ENCODE measurements around the gene PRR35. TPM values are rescaled to one million over a fixed set of nuclear protein-coding genes. Genes with fewer than 3 reads are reported as not detected.

The PRR35 gene
- polyA plus RNA-seq (ENCODE audit: insufficient read length in 4 of 4) = 10 to 100 TPM in 3 of 4 donors, 1 to 10 TPM in 1; 8.2 to 20.3 (median 16.6) TPM

DNA sequence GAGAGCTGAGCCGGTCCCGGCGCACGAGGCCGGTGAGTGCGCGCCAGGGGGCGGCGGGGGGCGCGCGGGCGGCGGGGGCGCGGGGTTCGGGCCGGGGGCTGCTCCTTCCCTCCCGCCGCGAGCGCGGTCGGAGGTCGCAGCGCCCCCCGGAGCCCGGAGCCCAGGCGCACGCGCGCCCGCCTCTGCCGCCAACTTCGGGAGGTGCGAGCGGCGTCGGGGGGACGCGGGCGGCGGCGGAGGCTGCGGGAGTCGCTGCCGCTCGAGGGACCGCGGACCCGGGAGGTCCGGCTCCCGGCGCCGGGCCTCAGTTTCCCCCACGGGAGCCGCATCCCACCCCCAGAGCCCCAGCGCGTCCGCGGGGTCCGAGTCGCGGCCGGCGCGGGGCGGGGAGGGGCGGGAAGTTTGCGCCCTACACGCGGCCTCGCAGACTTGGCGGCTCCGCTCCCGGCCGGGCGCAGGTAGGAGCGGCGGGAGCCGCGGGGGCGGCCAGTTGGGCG, at the start of gene PRR35:
PRR35 (plus strand) TSS at position 191 of the 497 bp plus-strand sequence. CDS start 2,901 bp downstream, outside the sequence.
- no peak for DNase-seq (ENCODE audit: low read depth in 4 of 4, low spot score in 2 of 4)

DNA sequence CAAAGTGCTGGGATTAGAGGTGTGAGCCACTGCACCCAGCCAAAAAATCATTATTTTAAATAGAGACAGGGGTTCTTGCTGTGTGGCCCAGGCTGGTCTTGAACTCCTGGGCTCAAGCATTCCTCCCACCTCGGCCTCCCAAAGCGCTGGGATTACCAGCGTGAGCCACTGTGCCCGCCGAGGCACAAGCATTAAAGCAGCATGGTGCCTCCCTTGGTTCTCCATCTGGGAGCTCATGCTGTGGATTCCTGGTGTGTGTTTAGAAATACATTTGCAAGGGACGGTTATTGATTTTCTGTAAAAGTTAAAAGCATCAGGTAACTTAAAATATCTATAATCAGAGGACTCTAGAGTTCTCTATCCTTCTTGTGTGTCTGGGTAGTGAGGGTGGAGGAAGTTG, 47.4 kb upstream of the PRR35 start:
- DNase-seq (ENCODE audit: low read depth in 4 of 4, low spot score in 2 of 4) = no peak

DNA sequence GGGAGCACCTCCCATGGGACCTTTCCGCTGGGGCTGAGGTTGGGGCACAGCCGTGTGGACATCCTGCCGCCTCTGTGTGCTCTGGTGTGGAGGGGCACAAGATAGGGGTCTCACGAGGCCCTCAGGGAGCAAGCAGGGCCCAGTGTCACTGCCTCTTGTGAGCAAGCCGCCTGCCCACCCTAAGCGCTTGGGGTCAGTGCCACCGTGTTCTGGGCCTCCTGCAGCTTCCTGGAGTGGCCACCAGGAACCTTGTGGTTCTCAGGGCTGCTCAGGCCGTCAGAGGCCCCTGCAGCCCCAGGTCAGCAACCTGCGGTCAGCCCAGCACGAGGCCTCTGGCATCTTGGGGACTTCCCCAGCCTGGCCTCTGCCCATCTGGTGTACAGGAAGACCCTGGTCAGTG, 46.2 kb upstream of the PRR35 start:
- no peak for DNase-seq (ENCODE audit: low read depth in 4 of 4, low spot score in 2 of 4)

GRCh38 chr16:515175-515938, 44.8 kb upstream of the PRR35 start:
- DNase-seq (ENCODE audit: low read depth in 4 of 4, low spot score in 2 of 4) = no peak

GRCh38 chr16:515939-516226, 44.3 kb upstream of the PRR35 start:
- no peak for DNase-seq (ENCODE audit: low read depth in 4 of 4, low spot score in 2 of 4)

DNA sequence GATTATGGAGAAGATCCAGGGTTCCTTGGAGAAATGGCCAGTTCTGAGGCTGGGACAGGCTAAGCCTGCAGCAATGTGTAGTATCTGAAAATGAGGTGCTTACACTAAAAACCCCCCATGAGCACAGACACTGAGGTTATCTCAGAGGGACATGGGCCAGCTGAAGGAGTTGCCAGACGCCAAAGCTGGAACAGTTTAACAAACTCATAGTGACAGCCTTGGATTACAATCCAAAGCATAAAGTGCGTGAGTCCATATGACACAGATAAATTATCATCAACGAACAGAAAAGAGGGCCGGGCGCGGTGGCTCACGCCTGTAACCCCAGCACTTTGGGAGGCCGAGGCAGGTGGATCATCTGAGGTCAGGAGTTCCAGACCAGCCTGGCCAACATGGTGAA, 43.9 kb upstream of the PRR35 start:
- DNase-seq (ENCODE audit: low read depth in 4 of 4, low spot score in 2 of 4) = no peak

GRCh38 chr16:518858-519257, 41.3 kb upstream of the PRR35 start:
- DNase-seq (ENCODE audit: low read depth in 4 of 4, low spot score in 2 of 4) = no peak

DNA sequence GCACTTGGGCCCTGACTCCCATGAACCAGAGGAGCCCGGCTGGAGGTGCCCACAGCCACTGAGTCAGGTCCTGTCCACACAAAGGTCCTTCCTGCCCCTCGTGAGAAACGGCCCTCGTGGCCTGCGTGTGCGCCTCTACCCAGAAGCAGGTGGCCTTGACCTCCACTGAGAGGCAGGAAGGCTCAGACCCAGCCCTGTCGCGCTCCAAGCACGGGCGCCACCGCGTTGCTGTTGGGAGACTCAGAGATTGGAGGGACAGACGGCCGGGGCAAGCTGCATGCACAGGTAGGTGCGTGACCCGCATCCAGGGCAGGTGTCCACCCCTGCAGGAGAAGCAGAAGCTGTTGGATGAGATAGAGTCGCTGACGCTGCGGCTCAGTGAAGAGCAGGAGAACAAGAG, 40.8 kb upstream of the PRR35 start:
- no peak for DNase-seq (ENCODE audit: low read depth in 4 of 4, low spot score in 2 of 4)

GRCh38 chr16:519841-520687, 40.1 kb upstream of the PRR35 start:
- no peak for DNase-seq (ENCODE audit: low read depth in 4 of 4, low spot score in 2 of 4)

GRCh38 chr16:520847-521246, 39.3 kb upstream of the PRR35 start:
- DNase-seq (ENCODE audit: low read depth in 4 of 4, low spot score in 2 of 4) = no peak

DNA sequence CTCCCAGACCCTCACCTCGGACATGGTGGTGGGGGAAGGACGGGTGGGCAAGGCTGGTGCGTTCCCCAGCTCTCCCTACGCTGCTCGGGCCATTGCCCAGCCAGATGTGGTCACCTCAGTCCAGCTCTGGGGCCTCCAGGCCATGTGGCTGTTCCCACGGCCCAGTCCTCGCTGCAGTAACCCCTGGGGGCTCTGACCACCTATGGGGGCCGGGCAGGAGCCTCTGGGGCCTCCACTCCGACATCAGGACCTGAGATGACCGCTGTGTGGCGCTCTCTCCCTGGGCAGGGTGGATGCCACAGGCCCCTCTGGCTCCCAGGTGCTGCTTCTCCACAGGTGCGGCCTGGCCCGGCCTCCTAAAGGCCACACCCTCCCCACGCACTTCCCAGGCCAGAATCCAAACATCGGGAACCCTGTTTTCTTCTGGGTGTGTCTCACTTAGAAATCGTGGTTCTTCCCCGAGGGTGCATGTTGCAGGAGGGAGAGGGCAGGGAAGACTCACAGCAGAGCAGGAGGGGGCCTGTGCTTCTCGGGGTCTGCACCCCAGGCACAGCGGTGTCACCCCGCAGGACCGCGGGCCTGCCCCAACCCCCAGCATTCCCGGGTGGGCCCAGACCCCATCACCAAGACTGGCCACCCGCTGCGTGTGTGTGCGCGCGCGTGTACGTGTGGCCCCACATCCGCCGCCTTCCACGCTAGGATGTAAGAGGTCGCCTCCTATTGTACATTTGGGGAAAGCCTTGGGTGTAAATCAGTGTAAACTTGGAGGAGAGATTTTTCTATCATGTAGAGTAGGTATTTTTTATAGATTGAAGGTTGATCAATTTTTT, 38.6 kb upstream of the PRR35 start:
- no peak for DNase-seq (ENCODE audit: low read depth in 4 of 4, low spot score in 2 of 4)

GRCh38 chr16:522320-523096, 37.7 kb upstream of the PRR35 start:
- no peak for DNase-seq (ENCODE audit: low read depth in 4 of 4, low spot score in 2 of 4)

DNA sequence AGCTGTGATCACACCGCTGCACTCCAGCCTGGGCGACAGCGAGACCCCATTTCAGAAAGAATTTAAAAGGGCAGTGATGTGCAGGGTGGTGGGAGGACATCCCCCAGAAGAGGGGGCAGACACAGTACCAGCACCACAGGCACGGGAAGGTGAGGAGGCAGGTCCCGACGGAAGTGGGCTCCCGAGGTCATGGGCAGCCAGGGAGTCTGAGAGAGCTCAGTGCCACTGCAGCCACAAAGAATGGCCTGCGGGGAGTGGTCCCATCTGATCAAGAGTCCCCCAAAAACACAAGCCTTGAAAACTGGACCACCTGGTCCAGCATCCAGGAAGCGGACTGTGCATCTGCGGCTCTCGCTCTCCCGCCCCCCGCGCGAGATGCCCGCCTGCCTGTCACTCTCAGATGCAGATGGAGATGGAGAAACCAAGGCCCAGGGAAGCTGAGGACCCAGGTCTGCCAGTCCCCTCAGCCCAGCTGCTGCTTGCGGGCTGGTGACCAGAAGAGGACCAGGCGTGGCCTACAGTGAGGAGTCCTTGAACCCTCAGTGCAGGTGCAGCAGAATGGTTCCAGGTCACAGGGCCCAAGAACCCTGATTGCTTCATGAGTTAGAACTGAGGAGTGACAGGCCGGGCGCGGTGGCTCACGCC, 37.0 kb upstream of the PRR35 start:
- DNase-seq (ENCODE audit: low read depth in 4 of 4, low spot score in 2 of 4) = no peak

- no peak for DNase-seq (ENCODE audit: low read depth in 4 of 4, low spot score in 2 of 4)
These were observed 35.7 kb upstream of the PRR35 start for GRCh38 chr16:524274-525040.

DNA sequence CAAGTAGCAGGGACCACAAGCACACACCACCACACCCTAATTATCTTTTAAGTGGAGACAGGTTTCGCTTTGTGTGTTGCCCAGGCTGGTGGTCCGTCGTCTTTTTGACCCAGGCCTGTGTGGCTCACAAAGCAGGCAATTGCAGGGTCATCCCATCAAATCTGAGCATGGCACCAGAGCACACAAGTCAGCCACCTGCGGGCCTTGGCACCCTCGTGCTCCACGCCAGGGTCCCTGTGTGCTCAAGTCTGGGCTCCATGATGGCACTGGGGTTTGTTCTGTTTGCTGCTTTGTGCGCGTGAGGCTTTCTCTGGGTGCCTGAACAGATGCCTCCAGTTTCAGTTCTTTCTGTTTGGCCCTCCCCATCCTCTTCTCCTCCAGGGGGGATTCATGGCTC, 35.1 kb upstream of the PRR35 start:
- no peak for DNase-seq (ENCODE audit: low read depth in 4 of 4, low spot score in 2 of 4)

GRCh38 chr16:525520-526180, 34.5 kb upstream of the PRR35 start:
- DNase-seq (ENCODE audit: low read depth in 4 of 4, low spot score in 2 of 4) = no peak

- DNase-seq (ENCODE audit: low read depth in 4 of 4, low spot score in 2 of 4) = no peak
These were observed 33.8 kb upstream of the PRR35 start for GRCh38 chr16:526181-527014.
